ENCODE data around the gene PRR14.

The PRR14 gene

GRCh38 chr16:30660424-30661261 is 9.9 kb downstream of the PRR14 start:
- peak; percentile 88 for DNase-seq

DNA sequence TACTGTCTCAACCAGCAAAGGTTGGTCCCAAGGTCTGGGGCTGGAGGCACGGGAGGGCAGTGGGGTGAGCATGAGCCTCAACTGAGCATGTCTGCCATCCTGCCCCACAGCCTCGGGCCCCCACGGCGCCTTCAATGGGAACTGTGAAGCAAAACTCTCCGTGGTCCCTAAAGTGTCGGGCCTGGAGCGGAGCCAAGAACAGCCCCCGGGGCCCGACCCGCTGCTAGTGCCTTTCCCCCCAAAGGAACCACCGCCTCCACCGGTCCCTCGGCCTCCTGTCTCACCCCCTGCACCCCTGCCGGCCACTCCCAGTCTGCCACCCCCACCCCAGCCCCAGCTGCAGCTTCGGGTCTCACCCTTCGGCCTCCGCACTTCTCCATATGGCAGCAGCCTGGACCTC is 11.7 kb downstream of the PRR14 start:
- DNase-seq, result no peak

DNA sequence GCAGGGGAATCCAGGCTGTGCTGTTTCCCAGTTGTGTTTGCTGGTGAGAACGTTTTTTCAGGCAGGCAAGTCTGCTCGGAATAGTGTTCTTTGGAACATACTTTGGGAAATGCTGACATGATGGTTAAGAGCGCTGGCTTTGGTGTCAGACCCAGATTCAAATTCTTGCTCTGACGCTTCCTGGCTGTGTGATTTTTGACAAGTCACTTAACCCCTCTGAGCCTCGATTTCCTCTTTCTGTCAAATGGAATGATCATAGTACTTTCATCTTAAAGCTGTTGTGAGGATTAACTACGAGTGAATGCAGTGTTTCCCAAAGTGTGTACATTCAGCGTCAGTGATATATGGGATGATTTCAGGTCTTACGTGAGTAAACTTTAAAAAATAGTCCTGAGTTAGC is 12.3 kb downstream of the PRR14 start:
- no peak for DNase-seq

DNA sequence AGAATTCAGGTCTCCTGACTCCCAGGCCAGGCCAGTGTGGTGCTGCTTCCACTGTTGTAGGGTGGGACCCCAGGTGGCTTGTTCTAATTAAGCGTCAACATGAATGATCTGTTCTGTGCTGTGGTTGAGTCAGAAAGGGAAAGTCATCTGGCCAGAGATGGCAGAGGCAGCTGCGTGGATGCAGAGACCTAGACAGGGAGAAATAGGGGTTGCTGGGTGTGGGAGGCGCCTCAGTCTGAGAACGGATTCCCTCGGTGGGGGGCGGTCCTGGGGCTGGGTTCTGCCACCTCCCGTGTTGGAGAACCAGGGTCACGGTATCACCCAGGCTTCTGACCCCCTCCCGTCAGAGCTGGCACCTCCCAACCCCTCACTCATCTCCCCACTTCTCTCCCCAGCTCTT is 13.1 kb downstream of the PRR14 start:
- no peak for DNase-seq

DNA sequence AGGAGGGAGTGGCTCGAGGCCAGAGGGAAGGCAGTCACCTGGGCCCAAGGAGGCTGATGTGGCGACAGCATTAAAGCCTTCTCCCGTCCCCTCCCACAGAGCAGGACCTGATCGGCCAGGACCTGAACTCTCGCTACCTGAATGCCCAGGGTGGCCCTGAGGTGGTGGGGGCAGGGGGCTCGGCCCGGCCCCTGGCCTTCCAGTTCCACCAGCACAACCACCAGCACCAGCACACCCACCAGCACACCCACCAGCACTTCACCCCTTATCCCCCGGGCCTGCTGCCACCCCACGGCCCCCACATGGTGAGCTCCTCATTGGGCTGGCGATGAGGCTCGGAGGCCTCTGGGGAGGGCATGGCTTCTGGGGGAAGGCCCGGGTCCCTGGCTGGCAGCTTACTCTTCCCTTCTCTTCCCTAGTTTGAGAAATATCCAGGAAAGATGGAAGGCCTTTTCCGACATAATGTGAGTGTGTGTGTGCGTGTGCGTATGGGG is 13.9 kb downstream of the PRR14 start:
- no peak for DNase-seq

- no peak for DNase-seq
Measured at GRCh38 chr16:30665155-30665829, 14.5 kb downstream of the PRR14 start.

DNA sequence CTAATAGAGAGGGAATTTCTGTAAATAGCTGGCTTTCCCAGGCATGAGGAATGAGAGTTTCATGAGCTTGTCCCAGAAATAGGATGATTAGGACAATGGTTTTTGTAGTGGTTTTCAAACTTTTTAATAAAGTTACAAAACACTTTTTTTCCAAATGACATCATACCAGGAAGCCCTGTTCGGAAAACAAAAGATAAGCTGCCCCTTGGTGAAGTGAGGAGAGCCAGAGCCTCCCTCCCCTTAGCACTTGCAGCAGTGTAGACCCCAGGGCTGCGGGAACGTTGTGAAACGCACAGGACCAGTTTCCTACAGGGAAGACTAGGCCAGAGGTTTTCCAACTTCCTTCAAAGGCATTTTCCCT is 15.1 kb downstream of the PRR14 start:
- no peak for DNase-seq

DNA sequence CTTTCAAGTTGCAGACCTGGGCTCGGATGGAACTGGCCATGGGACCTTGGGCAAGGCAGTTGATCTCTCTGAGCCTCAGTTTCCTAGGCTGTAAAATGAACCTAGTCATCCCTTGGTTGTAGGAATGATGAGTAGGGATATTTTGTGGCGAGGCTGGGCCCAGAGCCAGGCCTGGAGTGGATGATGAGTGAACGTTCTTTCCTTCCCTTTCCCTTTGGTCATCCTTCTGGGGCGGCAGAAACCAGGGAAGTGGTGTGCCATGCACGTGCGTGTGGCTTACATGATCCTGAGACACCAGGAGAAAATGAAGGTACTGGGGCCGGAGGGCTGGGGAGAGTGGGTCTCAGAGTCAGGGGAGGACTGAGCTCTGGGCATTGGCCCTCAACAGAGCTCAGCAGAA is 15.9 kb downstream of the PRR14 start:
- no peak for DNase-seq

GRCh38 chr16:30667361-30667905 is 16.7 kb downstream of the PRR14 start:
- DNase-seq, result no peak

GRCh38 chr16:30668393-30668792 is 17.6 kb downstream of the PRR14 start:
- no peak for DNase-seq

DNA sequence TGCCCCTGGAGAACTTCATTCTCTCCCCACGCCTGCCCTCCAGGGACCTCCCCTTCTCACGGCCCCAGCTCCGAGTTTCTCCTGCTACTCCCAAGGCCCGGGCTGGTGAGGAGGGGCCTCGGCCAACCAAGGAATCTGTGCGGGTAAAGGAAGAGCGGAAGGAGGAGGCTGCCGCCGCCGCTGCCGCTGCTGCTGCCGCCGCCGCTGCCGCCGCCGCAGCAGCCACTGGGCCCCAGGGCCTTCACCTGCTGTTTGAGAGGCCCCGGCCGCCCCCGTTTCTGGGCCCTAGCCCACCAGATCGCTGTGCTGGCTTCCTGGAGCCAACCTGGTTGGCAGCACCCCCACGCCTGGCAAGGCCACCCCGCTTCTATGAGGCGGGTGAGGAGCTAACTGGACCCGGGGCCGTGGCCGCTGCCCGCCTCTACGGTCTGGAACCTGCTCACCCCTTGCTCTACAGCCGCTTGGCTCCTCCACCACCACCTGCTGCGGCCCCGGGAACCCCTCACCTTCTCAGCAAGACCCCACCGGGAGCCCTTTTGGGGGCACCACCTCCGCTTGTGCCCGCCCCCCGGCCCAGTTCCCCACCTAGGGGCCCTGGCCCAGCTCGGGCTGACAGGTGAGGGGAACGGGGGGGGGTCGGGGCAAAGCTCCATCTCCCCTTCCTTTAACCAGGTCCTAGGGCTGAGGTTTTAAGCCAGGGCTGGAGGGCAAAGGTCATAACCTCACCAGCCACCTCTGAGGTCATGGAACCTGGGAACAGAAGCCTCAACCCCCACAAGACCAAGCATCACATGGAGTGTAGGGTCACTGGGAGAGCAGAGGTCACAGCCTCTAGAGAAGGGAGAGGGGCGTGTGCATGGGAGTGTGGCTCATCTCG is 18.5 kb downstream of the PRR14 start:
- DNase-seq, result no peak

DNA sequence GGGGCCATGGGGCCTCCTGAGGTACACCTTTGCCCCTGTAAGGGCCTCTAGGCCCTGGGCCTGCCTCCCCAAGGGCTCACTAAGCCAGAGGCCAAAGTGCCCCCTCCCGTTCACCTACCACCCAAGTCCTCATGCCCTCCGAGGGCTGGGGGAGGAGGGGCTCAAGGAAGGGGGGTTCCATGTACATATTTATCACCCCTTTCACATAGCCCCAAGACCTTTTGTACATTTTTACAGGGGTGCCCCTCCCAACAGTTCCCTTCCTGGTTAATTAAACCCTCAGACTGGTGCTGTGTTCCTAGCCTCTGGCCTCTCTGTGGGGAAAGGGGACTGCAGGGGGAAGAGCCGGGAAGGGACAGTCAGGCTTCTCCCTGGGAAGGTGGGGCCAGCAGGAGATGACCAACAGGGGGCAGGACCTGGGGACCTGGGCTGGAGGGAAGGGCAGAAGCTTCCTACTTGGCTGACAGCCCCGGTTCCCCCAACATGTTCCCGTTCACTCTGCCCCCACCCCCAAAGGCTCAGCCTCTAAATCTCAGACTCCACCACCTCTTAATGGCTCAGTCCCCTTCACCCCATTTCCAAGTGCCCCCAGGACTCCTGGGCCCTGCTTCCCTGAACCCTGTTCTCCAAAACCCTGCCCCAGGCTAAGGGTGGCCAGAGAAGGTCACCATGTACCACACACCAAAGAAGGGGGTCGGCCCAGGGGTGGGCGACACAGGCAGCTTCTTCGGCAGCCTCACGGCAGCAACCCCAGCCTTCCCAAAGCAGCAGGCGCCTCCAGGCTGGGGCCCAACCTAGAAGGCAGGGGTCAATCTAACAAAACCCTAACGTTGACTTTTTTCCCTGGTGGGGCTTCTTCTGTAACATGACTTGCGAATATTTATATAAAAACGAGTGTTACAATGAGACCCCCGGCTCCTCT is 19.4 kb downstream of the PRR14 start:
- no peak for DNase-seq

GRCh38 chr16:30675143-30675542 is 24.4 kb downstream of the PRR14 start:
- DNase-seq, result no peak

DNA sequence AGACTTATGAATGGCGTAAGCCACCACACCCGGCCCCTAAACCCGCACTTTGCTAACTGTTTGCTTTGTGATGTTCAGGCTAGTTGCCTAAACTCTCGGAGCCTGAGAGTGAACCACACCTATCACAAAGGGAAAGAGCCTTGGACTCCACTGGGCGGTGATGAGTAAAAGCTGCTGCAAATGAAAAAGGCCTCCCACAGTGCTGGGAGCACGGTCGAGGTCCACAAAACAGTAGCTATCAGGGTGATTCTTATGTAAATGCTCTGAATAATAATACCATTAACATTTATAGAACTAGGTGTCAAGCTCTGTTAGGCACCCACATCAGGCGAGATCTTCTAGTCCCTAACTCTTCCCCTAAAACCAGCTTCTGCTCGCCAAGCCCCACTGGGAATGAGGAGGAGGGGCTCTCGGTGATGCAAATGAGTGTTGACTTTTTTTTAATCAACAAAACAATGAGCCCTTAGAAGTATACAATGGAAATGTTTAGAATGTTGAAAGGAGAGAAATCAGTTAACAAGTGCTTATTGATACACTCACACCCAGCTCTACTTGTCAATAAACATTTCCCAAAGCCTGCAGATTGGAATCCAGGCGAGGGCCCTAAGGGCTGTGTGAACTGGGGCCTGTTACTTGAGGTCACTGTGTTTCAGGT is 27.3 kb downstream of the PRR14 start:
- no peak for DNase-seq

GRCh38 chr16:30678586-30678970 is 27.8 kb downstream of the PRR14 start:
- no peak for DNase-seq

- no peak for DNase-seq
Measured at GRCh38 chr16:30680326-30680725, 29.6 kb downstream of the PRR14 start.

DNA sequence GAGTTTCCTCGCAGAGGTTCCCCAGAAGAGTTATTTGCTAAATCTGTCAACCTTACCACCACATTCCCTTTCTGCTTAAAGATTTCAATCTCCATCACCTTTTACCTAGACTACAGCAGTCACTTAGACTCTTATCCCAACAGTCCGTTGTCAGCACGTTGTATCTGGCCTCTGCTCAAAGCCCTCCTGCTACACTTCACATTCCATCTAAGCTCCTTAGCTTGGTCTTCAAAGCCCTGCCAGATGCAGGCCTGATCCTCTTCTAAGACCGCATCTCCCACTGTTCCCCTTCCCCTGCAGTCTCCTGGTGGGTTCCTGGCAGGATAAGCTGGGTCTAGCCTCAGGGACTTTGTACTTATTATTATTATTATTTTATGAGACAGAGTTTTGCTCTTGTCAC is 37.9 kb downstream of the PRR14 start:
- DNase-seq, result no peak

DNA sequence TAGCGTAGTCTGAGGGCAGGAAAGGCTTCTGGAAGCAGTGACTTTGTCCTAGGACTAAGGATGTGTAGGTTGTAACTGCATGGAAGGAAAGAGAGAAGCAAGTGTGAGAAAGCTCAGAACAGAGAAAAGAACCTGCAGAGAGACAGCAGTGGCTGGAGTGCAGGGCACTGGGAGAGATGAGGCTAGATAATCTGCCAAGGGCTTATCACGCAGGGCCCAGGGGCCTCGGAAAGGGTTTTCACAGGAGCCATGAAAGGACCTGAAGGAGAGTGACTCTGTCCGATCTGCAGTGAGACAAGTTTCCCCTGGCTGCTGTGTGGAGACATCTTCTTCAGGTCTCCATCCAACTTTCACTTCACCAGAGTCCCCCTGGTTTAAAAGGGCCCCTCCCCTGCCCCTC is 41.1 kb downstream of the PRR14 start:
- DNase-seq, result no peak

DNA sequence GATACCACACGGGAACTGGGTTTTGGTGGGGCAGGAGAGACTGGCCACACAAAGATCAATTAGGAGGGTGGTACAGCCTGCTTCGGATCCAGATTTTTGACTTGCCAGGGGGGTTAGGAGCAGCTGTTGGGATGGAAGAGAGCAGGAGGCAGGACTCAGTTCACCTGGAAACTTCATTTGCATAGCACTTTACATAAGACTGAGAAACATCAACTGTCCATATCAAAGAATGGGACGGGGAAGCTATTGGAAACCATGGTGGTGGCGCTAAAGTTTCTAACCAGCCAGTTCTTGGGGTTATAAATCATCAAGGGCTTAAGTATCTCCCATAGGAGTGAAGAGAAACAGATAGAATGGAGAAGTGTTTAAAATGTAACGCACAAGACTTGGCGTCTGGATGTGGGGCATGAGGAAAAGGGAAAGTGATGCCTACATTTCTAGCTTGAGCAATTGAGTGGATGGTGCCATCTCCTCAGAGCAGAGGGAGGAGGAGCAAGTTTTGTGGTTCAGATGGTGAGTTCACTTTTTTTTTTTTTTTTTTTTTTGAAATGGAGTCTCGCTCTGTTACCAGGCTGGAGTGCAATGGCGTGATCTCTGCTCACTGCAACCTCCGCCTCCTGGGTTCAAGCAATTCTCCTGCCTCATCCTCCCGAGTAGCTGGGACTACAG is 41.8 kb downstream of the PRR14 start:
- no peak for DNase-seq

DNA sequence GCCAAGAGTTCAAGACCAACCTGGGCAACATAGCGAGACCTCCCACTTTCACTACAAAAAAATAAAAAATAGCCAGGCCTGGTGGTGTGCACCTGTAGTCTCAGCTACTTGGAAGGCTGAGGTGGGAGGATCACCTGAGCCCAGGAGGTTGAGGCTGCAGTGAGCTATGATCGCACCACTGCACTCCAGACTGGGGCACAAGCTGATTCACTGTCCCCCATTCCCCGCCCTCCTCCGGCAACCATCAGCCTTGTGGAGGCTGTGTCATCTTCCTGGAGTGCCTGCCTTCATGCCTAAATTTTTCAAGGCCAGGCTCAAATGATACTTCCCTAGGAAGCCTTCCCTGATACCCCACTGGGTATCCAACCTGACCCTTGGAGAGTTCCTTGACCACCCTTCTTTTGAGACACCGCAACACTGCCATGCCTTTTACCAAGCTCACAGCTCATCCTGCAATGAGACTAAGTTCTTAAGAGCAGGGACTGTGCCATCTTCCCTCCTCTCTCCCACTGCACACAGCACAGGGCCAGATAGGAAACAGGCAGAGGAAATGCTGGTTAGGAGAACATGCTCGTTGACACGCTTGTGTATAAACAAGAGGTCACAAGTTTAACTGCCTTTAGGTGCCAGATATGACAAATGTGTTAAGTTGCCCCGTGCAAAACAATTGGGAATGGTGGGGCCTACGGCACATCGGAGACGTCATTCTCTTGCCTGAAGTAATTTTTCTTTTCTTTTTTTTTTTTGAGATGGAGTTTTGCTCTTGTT is 44.4 kb downstream of the PRR14 start:
- DNase-seq, result no peak
